HG03097 (cell line): ENCODE data around the gene CYP4V2.

Source experiments
- ATAC-seq: cut with Tn5 transposase; IDR thresholded peaks from one replicate; pipeline ENCODE4 v1.9.1; 2021; ENCODE audit not compliant: unreplicated experiment, low FRiP score

Gene CYP4V2

DNA sequence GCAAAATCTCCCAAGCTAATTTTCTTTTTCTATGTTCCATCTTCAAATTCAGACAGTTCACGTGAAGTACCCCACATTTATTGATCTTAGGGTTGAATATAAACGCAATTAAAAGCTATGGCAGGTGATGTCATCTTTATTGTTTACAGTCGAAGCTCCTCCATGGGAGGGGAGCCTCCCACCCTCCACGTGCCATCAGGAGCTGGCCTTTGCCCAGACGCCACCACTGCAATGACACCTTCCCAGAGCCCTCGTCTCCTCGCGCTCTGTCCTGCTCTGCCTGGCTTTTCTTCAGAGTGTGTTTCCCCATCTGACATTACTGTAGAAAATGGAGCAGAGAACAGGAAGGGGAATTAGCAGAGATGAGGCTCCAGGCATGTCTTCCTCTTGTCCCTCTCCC, 18.8 kb upstream of the CYP4V2 start:
- ATAC-seq, result no peak

- no peak for ATAC-seq
These were observed 3.3 kb upstream of the CYP4V2 start for GRCh38 chr4:186188107-186188506.

DNA sequence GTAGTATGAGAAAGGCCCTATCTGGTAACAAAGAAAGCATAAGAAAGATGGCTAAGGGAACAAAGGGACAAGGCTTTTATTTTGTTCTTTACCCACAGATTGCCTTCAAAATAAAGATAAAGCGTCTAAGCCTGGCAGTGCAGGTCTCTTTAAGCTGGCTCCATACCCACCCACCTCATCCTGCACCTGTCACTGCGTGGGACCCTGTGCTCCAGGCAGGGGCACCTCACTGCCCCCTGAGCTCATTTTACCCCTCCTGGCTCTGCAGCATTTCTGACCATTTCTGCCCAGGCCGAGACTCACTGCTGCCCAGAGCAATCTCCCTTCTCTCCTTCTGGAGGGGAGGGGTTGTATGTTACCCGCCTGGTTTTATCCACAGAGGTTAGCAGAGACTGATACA, 1.7 kb upstream of the CYP4V2 start:
- ATAC-seq, result no peak

- peak; percentile 29 for ATAC-seq
These were observed 677 bp upstream of the CYP4V2 start for GRCh38 chr4:186190581-186191199.

- peak; percentile 18 for ATAC-seq
These were observed 772 bp downstream of the CYP4V2 start for GRCh38 chr4:186192066-186192612.

- no peak for ATAC-seq
These were observed 2.5 kb downstream of the CYP4V2 start for GRCh38 chr4:186193851-186194250.

DNA sequence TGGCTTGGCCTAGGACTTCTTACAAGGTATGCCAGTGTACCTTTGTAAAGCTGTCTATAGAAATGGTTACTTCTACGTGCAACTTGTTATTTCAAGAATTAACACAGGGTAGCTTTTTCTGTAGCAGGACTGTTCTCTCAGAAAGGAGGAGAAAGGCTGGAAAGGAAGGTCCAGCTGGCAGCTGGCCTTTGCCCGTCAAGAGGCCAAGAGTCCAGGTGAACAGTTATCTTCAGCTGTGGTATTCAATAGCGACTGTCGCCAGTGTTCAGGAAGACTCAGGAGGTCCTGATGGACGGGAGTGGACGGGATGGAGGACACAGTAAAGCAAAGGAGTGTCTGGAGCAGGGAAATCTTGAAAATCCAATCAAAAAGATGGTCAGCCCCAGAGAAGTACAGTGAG, 4.7 kb downstream of the CYP4V2 start:
- no peak for ATAC-seq

DNA sequence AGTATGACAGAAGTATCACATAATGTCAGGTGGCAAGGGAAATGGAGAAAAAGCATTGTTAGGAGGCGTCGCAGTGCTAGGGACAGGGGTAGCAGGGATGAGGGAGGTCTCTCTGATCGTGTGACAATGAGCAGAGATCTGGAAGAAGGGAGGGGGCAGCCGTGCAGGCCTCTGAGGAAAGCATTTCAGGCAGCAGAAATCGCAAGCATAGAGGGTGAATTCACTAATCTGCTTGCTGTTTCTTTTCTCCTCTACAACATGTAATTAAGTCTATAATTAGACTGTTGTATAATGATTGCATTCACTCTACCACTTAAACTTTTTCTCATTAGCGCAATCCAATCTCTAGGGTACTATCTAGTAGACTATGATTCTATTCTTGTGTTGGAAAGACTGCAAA, 9.1 kb downstream of the CYP4V2 start:
- no peak for ATAC-seq

DNA sequence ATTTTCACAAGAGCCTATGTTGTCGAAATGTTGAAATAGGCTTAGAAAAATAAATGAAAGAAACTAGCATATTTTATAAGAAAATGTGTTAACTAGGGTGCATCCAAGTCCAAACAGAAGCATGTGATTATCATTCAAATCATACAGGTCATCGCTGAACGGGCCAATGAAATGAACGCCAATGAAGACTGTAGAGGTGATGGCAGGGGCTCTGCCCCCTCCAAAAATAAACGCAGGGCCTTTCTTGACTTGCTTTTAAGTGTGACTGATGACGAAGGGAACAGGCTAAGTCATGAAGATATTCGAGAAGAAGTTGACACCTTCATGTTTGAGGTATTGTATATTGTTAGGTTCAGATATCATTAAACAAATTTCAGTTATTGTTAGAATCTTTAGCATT, 9.6 kb downstream of the CYP4V2 start:
- ATAC-seq, result no peak

DNA sequence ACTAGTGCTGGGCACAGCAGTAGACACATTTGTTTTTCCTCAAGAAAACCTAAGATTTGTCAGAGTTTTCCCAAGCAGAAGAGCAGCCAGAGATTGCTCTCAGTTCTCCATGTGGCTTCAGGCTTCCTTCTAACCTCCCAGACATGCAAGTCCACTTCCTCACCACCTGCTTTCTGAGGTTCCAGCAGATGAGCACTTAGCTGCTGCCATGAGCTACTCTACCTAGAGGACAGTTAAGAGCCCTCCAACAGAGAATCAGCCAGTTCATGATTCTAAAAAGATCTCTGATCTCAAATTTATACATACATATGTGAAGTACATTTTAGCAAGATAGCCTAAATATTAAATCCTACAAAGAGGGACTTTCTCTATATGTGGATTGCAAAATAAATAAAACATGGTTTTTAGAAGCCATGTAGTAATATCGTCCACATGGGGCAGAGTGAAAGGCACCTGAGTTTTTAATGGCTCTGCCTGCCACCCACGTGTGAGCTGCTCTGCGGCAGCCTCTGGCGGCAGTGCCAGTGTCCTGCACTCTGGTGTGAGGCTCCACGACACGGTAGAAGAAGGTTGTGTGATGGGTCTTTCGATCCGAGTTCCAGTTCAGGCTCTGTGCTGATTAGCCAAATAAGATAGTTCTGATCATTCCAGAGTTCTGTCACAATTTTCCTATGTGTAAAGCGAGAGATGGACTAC, 10.3 kb downstream of the CYP4V2 start:
- peak; percentile 87 for ATAC-seq

DNA sequence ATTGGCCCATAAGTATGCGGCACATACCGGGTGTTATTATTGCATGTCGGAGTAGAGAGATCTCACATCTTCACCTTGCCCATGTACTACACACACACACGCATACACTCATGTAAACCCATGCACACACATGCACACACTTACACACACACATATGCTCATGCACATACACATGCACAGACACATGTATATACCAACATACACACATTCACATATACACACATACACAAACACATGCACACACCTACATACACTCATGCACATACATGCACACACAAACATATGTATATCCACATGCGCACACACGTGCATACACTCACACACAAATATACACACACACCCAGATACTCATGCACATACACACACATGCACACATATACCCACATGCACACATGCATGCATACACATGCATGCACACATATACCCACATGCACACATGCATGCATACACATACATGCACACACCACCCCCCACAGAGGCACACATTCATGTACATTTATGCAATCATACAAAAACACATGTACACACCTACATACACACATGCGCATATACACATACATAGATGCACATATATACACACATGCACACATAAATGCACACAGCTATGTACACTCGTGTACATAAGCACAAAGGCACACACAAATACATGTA, 11.2 kb downstream of the CYP4V2 start:
- no peak for ATAC-seq

DNA sequence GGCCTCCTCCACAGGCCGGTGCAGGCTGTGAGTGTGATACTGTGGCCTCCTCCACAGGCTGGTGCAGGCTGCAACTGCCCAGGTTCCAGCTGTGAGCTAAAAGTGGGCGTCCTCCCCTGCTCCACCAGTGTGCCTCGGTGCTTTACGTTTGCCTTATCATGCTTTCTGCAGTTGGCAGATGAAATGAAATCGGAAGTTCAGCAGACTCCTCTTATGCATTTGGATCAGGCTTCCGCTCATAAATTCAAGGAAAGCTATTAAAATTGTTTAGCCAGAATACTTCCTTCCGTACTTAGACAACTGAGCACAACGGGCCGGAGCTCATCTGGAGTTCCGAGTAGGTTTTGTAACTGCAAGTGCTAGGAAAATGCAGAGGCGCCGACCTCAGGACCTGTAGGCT, 12.0 kb downstream of the CYP4V2 start:
- ATAC-seq, result no peak

DNA sequence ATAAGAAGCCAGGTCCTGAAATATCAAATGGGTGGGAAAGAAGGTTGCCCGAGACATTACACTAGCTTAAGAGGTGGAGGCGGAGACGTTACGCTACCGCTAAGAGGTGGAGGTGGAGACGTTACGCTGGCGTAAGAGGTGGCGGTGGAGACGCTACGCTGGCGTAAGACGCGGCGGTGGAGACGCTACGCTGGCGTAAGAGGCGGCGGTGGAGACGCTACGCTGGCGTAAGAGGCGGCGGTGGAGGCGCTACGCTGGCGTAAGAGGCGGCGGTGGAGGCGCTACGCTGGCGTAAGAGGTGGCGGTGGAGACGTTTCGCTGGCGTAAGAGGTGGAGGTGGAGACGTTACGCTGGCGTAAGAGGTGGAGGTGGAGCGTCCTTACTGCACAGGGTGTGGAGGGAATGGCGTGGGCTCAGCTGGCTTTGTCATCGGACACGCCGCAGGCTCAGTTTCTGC, 12.8 kb downstream of the CYP4V2 start:
- ATAC-seq, result no peak

DNA sequence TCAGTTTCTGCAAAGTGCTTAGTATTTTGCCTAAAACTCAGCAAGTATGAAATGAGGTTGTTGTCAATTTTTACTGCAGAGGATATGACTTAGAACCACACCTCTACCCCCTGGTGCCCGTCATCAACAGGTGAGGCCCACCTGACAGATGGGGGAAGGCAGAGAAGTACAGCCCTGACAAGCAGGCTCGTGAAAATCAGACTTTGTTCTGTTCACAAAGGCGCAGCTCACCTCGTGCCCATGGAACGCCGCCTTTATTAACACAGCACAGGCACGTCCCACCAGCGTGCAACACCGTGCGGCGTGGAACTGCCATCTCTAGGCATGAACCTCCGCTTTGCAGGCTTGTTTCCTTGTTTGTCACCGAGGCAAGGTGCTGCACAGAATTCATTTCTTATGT, 13.3 kb downstream of the CYP4V2 start:
- no peak for ATAC-seq

GRCh38 chr4:186205156-186205555, 13.8 kb downstream of the CYP4V2 start:
- no peak for ATAC-seq

DNA sequence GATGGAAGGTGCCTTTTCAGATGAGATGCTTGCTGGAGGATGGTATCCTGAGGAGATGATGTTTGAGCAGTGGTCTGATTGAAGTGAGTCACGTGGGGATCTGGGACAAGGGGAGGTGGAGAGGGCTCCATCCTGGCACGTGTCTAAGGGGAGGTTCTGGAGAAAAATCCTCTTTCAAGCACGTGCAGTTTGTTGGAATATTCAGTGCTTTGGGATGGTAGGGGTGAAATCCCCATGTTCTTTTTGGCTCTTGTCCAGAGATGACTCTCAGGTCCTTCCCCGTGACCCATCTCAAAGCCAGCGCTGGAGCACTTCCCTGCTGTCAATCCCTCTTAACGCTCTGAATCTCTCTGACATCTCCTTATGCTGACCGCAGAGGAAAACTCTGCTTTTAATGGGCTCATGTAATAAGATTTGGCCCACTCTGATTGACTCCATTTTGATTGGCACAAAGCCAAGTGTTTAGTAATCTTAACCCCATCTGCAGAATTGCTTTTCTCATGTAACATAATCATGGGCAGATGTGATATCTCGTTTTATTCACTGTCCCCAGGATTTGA, 25.2 kb downstream of the CYP4V2 start:
- ATAC-seq, result no peak

- no peak for ATAC-seq
These were observed 26.4 kb downstream of the CYP4V2 start for GRCh38 chr4:186217733-186218293.

DNA sequence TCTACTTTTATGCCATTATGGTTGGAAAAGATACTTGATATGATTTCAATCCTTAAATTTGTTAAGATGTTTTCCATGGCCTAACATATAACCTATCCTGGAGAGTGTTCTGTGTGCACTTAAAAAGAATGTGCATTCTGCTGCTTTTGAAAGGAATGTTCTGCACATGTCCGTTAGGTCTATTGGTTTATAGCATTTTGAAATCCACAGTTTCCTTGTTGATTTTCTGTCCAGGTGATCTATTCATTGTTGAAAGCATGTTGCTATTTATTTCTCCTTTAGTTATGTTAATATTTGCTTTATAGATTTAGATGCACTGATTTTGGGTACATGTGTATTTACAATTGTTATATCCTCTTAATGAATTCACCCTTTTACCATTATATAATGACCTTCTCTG, 30.3 kb downstream of the CYP4V2 start:
- no peak for ATAC-seq

DNA sequence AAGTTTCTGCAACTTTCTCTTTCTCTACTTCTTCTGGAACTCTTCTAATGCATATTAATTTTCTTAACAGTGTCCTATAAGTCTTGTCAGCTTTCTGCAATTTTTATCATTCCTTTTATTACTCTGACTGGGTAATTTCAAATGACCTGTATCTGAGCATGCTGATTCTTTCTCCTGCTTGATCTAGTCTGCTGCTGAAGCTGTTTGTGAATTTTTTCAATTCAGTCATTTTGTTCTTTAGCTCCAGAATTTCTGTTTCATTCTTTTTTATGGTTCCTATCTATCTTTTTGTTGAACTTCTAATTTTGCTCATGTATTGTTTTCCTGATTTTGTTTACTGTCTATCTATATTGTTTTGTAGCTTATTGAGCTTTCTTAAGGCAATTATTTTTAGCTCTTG, 34.5 kb downstream of the CYP4V2 start:
- no peak for ATAC-seq

DNA sequence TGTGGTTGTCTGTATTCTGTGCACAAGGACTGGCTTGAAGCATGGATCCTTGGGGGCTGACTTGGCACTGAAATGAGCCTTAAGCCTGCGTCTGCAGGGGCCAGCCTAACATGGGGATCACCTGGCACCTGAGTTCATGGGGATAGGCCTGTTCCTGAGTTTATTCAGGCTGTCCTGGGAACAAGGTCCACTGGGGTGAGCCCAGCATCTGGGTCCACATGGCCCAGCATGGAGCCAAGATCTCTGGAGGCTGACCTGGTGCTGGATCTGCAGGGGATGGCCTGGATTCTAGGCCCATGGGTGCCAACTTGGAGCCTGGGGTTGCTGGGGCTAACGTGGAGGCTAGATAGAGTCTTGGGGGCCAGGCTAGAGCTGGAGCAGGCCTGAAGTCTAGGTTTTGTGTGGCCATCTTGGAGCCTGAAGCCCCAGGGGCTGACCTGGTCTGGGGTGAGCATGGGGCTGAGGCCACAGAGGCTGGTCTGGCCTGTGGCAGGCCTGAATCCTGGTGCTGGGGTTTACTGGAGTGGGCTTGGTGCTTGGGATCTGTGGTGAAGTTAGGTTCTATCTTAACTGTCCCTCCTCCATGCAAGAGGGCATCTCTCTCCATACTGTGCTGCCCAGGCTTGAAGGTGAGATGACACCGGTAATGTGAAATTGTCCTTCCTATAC, 35.3 kb downstream of the CYP4V2 start:
- no peak for ATAC-seq

- ATAC-seq, result no peak
These were observed 35.9 kb downstream of the CYP4V2 start, which contains the start of gene KLKB1 for GRCh38 chr4:186227221-186227620. Gene KLKB1, plus strand, starts transcription at chr4:186227507. Its CDS starts 689 bp downstream, at chr4:186228196.
